SW480 (cell line): Measurements from ENCODE around the gene SOX6.
"Not testable (repeated sequence)": the region's sequence is repeated elsewhere in the genome, so short reads cannot be mapped to it uniquely, and the experiment has no call there.

Source experiments
- DNase-seq: peaks from one replicate; pipeline ENCODE4 v3.0.0-alpha.2; 2016; ENCODE audit warnings: low spot score

Gene SOX6

GRCh38 chr11:16356057-16356760 is at the start of gene SOX6:
Gene SOX6 (minus strand): TSS chr11:16356546. CDS start chr11:16341248, 15,298 bp downstream.
- DNase-seq, result peak; percentile 34

DNA sequence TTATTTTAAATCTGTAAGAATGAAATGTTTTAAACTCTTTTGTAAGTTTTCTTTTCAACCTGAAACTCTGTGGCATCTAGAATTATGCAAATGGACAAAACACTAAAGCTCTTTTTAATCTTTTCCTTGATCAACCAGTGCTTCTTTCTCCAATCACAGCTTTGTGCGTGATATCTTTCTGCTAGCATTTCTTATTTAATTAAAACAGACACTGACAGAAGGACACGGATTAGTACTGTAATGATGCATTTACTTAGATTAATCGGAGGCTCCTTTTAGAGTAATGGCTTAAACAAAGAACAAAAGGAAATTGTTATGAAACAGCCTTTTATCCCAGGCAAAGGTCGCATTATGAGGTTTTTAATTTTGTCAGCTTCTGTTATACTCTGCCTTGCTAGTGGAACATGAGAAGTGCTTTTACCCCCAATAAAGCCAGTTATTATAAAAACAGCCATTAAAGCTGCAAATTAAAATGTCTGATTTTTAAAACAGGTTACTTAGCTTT is 48.5 kb upstream of the SOX6 start:
- no peak for DNase-seq

DNA sequence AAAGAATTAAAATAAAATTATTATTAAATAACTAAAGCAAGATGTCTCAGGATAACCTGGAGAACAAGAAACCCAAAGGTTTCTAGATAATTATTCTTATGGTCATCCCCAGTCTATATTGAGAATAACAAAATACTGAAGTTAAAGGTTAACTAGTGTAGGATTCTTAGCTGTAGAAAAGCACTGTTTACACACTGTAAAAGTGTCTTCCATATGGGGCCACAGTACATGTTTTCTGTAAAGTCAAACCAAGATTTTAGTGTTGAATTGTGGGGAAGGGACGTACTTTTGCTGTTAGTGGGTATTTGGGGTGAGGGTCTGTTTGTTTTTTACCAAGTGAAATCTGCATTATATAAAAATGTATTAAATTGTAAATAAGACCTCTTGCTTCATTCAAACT is 47.5 kb upstream of the SOX6 start:
- no peak for DNase-seq

- no peak for DNase-seq
Measured at GRCh38 chr11:16403448-16403803, 47.1 kb upstream of the SOX6 start.

DNA sequence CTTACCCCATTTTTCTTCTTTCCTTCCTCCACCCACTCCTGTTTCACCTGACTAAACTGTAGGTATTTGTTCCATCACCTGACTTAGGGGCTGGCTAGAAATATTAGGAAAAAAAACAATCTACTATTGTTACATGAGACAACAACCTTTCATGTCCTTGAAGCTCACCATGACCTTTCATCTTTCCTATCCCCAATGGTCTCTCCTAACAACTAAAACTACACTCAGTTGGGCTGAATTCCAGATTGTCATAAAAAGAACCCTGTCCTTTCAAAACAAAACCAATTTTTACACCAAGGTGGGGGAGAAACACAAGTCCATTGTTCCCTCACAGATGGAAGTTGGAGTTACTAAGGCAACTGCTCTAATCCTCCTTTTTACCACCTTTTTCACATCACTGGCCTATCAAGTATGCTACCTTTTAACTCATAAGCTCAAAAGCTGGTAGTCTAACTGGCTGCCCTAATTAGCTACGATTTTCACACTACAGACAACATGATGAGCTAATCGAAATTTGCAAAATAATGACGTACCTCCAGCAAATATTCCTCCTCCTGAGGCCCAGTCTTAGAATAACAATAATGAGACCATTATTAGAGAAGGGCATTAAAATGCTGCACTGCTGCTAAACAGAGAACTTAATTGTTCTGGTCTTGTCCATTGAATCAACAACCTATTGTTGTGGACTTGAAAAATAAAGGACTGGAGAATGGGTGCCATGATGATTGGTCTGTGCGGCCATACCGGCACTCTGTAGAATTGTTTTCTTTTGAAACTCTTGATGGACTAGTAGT is 46.5 kb upstream of the SOX6 start:
- DNase-seq, result no peak

DNA sequence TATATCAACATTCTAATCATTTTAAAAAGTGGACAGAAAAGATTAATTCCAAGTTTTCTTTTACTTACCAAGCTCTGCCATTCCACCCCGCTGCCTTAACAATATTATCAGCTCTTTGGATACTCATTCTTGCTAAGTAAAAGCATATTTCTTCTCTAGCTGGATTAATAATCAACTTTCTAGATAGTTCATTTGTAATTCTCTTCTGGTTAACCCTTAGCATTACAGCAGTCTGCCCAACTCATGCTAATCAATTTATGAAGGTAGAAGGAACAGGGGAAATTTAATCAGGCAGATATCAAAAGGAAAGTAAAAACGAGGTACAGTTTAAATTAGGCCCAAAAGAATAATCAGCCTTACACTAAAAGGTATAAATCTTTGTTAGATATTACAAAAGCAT is 41.0 kb upstream of the SOX6 start:
- DNase-seq, result no peak

- DNase-seq, result no peak
Measured at GRCh38 chr11:16395601-16396000, 39.3 kb upstream of the SOX6 start.

DNA sequence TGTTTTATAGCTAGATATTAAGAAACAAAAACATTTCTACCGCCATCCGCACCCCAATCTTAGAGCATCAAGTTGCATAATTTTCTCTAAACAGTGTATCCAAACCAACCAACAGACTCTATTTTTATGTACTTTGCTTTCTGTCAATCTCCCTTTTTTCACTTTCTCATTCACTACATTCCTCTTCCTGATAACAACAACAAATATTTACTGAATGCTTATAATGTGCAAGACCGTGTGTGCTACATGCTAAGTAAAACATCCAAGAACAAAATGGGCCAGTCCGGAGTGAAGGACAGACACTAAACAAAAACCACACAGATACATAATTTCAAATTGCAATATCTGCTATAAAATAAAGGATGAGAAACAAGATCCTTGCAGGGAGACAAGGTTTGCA is 38.6 kb upstream of the SOX6 start:
- no peak for DNase-seq

DNA sequence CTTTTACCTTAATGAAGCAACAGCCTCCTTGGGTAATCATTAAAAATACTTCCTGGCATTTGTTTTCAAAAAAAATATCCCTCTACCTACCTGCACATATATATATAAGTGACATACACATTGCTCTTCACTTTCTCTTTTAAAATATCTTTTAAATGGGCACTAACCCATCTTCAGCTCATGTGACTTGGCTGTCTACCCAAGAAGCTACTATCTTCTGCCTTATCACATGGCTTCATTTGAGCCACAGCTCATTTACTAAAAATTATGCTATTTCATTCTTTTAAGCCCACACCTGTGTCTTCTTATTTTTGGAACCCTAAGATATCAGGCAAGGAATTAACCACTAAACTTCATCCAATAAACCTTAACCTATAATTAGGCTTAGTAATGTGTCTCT is 37.0 kb upstream of the SOX6 start:
- DNase-seq, result no peak

DNA sequence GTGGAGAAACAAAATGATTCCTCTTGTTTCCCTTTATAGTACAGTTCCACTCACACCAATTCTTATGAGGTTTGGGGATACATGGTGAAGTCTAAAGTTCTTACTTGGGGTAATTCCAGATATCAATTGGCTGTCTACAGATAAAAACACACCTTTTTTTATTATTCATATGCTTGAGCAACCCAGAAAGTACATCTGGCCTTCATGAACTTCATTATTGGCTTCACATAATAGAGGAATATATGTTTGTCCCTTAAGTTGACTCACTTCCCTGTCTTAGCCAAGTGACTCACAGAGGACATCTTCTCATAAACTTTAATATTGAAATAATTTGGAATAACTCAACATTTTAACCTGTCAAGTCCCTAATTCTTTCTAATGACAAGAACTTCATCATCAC is 36.3 kb upstream of the SOX6 start:
- DNase-seq, result no peak

DNA sequence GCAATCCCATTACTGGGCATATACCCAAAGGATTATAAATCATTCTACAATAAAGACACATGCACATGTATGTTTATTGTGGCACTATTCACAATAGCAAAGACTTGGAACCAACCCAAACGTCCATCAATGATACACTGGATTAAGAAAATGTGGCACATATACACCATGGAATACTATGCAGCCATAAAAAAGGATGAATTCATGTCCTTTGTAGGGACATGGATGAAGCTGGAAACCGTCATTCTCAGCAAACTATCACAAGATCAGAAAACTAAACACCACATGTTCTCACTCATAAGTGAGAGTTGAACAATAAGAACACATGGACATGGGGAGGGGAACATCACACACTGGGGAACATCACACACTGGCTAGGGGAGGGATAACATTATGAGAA is 34.5 kb upstream of the SOX6 start:
- DNase-seq, result not testable (repeated sequence)

- no peak for DNase-seq
Measured at GRCh38 chr11:16385099-16385498, 28.8 kb upstream of the SOX6 start.

DNA sequence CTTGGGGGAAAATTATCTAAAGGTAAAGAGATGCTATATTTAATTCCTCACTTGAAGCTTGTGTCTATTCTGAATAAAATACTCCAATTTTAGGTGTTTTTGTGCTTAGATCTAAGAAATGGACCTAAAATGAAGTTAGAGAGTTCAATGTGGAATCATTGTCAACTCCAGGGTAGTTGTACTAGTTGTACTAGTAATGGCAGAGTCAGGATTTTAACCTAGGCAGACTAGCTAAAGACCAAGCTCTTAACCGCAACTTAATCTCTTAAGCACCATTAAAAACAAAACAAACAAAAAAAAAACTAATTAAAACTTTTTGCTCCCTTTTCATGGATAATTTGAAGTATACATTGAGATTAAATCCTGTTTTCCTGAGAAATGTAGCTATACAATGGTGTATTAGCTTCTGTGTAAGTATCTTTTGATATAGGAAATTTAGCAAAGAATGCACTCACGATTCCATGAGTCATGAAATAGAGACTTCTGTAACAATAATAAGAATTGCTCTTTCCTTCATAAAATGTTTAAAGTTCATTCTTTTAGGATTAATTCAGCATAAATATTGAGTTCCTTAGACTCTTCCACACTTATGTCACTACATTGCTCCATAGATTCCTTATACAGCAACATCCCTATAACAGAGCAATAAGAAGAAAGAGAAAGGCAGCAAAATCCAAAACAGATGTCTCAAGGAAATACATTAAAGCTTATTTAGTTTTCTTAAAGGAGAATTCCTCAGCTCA is 26.5 kb upstream of the SOX6 start:
- no peak for DNase-seq

- no peak for DNase-seq
Measured at GRCh38 chr11:16382186-16382585, 25.8 kb upstream of the SOX6 start.

GRCh38 chr11:16380941-16381568 is 24.7 kb upstream of the SOX6 start:
- no peak for DNase-seq

DNA sequence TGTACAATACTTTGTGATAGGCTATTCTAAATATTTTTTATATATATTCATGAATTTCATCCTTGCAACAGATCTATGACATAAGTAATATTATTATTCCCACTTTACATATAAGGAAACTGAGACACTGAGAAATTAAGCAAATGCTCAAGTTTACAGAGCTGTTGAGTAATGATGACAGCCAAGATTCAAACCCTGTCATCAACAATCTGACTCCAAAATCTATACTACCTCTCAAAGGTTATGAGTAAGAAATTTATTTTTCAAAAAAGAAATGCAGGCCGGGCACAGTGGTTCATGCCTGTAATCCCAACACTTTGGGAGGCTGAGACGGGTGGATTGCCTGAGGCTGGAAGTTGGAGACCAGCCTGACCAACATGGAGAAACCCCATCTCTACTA is 22.6 kb upstream of the SOX6 start:
- DNase-seq, result no peak

- no peak for DNase-seq
Measured at GRCh38 chr11:16377746-16378145, 21.4 kb upstream of the SOX6 start.

DNA sequence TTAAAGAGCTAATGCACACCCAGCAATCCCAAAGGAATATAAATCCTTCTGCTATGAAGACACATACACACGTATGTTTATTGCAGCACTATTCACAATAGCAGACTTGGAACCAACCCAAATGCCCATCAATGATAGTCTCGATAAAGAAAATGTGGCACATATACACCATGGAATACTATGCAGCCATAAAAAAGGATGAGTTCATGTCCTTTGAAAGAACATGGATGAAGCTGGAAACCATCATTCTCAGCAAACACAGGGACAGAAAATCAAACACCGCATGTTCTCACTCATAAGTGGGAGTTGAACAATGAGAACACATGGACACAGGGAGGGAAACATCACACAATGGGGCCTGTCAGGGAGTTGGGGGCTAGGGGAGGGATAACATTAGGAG is 19.3 kb upstream of the SOX6 start:
- not testable (repeated sequence) for DNase-seq

DNA sequence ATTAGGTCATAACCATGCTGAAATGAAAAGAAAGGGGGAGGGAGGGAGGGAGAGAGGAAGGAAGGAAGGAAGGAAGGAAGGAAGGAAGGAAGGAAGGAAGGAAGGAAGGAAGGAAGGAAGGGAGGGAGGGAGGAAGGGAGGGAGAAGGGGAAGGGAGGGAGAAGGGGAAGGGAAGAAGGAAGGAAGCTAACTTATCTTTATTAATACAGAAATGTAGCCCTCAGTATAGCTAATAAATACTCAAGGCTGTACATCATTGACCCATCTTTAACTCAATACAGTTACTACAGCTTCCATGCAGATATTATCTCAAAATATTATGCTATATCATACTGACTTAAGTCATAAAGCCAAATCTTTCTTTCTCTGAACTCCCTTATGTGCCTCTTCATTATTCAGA is 17.4 kb upstream of the SOX6 start:
- no peak for DNase-seq

DNA sequence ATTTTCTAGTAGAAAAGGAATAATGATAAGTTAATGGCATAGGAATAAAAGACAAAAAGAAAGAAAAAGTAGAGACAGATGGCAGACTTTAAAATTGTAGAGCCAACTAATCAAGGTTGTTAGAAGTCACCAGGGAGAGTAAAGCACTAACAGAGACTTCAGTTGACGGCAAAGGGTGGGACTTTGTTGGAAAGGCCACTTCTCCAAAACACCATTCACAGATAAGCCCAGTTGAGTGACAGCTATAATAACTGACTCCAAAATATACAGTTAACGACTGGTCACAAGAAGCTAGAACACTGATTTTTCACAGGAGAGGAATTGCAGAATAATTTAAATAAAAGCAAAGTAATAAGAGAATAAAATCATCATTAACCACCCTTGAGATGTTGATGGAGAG is 16.0 kb upstream of the SOX6 start:
- DNase-seq, result no peak

DNA sequence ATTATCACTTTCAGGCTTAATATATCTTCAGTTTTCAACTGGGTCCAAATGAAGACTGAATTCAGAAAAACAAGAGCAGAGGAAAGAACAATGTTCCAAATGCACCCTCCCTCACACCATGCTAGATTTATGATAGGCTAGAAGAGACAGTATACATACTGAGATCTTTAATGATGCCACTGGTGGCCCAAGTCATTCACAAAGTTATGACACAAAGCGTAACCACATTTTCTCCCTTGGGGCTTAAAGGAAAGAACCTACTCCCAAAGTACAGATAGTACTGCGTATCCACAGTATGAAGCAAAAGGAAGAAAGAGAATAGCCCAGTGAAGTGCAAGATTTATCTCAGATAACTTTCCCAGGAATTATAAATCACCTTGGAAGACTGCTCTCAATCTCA is 10.9 kb upstream of the SOX6 start:
- DNase-seq, result no peak

GRCh38 chr11:16365581-16366228 is 9.4 kb upstream of the SOX6 start:
- no peak for DNase-seq
